Kidney epithelial cell (primary cell): ENCODE data around the gene HOXA1. TPM values are rescaled to one million over a fixed set of nuclear protein-coding genes. Genes with fewer than 3 reads are reported as not detected.
A peak's percentile ranks its signal among the peaks of the same experiment; 100 is the strongest.

Source experiments
- DNase-seq: peaks from one replicate; pipeline ENCODE4 v3.0.0-alpha.2; 2010; ENCODE audit warnings: low read depth
- H3K27me3 ChIP-seq: 2 replicates; pipeline ENCODE4 v1.6.0; 2011; ENCODE audit warnings: low read length; ENCODE audit not compliant: control insufficient read depth, insufficient read depth
- H3K36me3 ChIP-seq: 2 replicates; pipeline ENCODE4 v1.5.1; 2011; ENCODE audit warnings: low read length; ENCODE audit not compliant: control insufficient read depth, insufficient read depth
- H3K4me3 ChIP-seq: 2 replicates; pipeline ENCODE4 v1.5.1; 2011; ENCODE audit warnings: low read depth, mild to moderate bottlenecking, control low read depth, low read length
- CTCF ChIP-seq: IDR thresholded peaks from 2 replicates; pipeline ENCODE4 v1.5.1; 2011; ENCODE audit warnings: mild to moderate bottlenecking, moderate library complexity, low read length, control low read depth, inconsistent platforms; ENCODE audit not compliant: insufficient read depth, poor library complexity, severe bottlenecking
- total RNA-seq: library from RNA; depleted of rRNA; stranded (reverse); fragments of >200 nt; gene quantifications from 2 replicates; pipeline ENCODE4 v1.2.3, GENCODE V29; 2015

The HOXA1 gene
- total RNA-seq, 1 donor from 2014 or later = 4.3 TPM

GRCh38 chr7:27142580-27143022 is 46.8 kb upstream of the HOXA1 start:
- H3K27me3 ChIP-seq = peaks cover 2% of the 10 kb centered on the region
- no peak for DNase-seq

GRCh38 chr7:27141923-27142579 is 46.3 kb upstream of the HOXA1 start:
- Histone ChIP-seq H3K36me3 (peaks cover 3% of the 10 kb centered on the region), H3K4me3 (peak overlapping the region; percentile 72), H3K27me3 (peaks cover 2% of the 10 kb centered on the region)
- no peak for DNase-seq
- TF ChIP-seq CTCF = no peak

More at GRCh38 chr7:27142580-27143022, 46.8 kb upstream of the HOXA1 start:
- Histone ChIP-seq H3K4me3 (peak overlapping the region; percentile 72), H3K36me3 (peaks cover 3% of the 10 kb centered on the region)
- TF ChIP-seq CTCF = no peak

- Histone ChIP-seq H3K36me3 (peaks cover 3% of the 10 kb centered on the region), H3K4me3 (peak overlapping the region; percentile 72), H3K27me3 (peaks cover 2% of the 10 kb centered on the region)
- TF ChIP-seq CTCF = no peak
- DNase-seq = no peak
These were observed 45.5 kb upstream of the HOXA1 start for GRCh38 chr7:27141137-27141922.

DNA sequence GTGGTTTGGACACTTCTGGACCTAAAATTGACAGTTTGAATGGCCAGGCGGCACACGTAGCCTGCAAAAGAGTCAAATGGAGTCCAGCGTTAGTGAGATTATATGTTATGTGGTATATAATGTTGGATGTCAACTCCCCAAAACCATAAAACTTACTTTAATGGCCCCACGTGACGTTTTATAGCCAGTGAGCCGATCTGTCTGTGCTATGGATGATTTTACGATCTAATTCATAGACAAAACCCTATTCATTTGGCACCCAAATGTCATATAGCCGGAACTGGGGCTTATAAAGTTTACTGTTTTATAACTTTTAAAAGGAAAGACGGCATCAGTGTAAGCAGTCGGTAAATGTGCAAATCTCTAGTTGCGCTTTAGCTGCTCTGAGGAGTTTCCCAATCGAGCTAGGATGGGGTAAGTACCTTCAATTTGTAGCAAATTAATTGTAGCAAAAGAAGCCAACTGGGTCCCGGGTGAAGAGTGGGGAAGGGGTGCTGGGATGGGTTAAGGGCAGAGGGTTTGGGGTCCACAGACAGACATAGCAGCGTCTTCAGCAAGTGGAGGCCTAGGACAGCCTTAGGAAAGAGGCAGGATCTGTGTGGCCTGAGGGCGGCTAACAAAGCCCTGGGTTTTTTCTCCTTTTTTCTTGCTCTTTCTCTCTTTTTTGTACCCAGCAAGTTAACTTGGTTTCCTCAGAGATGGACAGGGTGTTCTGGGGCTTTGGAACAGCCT is 44.5 kb upstream of the HOXA1 start:
- peak overlapping the region; percentile 72 for H3K4me3 ChIP-seq
- H3K27me3 ChIP-seq = peaks cover 2% of the 10 kb centered on the region
- no peak for TF ChIP-seq CTCF
- H3K36me3 ChIP-seq = peaks cover 3% of the 10 kb centered on the region
- DNase-seq = no peak

DNA sequence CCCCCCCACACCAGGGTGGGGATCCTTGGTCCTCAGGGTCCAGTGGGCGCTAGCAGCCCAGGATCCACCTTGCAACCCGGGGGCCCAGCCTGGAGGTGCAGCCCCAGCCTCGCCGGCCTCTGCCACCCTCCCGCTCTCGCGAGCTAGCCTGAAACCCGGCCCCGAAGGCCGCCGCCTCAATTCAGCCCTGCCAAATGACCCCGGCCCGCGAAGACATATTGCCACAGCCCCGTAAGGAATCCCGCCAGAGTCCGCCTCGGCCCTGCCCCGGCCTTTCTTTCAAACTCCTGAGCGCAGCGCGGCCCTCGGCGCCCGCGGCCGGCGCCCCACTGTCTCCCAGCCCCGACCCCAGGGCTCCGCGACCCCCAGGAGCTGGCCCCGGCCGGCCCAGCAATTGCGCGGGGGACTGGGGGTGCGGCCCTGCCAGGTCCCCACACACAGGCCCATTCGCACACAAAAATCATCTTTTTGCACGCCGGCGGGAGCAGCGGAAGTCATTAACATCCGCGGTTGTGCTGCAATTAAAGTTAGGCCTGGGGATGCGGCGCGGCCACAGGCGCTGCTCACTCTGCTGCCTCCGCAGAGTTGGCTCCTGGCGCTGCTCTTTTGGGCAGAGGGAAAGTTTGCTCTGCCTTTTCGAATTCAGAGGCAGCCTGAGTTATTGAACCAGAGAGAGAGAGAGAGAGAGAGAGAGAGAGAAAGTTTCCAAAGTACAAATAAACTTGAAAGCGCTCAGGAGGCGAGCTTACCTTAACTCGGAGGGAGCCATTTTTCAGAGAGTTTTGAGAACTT is 43.7 kb upstream of the HOXA1 start:
- DNase-seq = no peak
- H3K4me3 ChIP-seq = peak overlapping the region; percentile 72
- H3K36me3 ChIP-seq = peaks cover 3% of the 10 kb centered on the region
- peaks cover 2% of the 10 kb centered on the region for H3K27me3 ChIP-seq
- TF ChIP-seq CTCF = no peak
